GM19099 (cell line): ENCODE results near the gene FAM13B.

ENCODE experiments used
- POLR2A ChIP-seq: IDR thresholded peaks from 3 replicates; pipeline ENCODE4 v1.6.1; 2011; ENCODE audit warnings: low read depth; ENCODE audit not compliant: insufficient read length; ENCODE audit errors: extremely low read depth

FAM13B gene

GRCh38 chr5:137935694-137936093 is 97.2 kb downstream of the FAM13B start:
- TF ChIP-seq POLR2A = no peak

GRCh38 chr5:137935190-137935589 is 97.7 kb downstream of the FAM13B start:
- no peak for TF ChIP-seq POLR2A

GRCh38 chr5:137933491-137933911 is 99.4 kb downstream of the FAM13B start:
- no peak for TF ChIP-seq POLR2A

- TF ChIP-seq POLR2A = no peak
Measured at GRCh38 chr5:137932800-137933199, 100.1 kb downstream of the FAM13B start.

GRCh38 chr5:137923856-137924255 is 109.0 kb downstream of the FAM13B start:
- no peak for TF ChIP-seq POLR2A

GRCh38 chr5:137921931-137922330 is 110.9 kb downstream of the FAM13B start:
- no peak for TF ChIP-seq POLR2A

GRCh38 chr5:137916923-137917322 is 116.0 kb downstream of the FAM13B start:
- no peak for TF ChIP-seq POLR2A

GRCh38 chr5:137914758-137915157 is 118.1 kb downstream of the FAM13B start:
- no peak for TF ChIP-seq POLR2A

DNA sequence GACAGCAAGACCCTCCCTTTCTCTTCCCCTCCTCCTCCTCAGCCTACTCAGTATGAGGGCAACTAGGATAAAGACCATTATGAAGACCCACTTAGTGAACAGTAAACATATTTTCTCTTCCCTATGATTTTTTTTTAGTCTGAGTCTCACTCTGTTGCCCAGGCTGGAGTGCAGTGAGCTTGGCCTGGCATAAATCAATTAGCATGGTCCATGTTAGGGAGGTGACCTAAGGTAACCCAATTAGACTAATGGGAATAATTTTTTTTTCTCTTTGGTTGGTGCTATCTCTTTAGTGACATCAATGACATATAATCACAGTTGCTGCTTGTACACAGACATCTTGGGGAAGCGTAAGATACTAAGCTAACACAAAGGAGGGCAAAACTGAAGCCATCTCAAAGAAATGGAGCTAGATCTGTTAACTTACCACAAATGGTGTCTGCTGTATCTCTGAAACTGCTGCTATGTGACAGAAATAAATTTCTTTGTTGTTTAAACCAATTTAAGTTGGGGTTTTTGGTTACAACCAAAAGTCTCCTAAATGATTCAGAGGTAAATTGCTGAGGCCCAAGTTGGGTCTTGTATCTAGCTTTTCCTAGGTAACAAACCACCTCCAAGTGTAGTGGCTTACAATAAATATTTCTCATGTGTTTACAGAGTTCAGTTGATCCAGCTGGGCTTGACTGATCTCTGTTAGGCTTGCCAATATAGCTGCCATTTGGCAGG is 130.3 kb downstream of the FAM13B start:
- TF ChIP-seq POLR2A = no peak

DNA sequence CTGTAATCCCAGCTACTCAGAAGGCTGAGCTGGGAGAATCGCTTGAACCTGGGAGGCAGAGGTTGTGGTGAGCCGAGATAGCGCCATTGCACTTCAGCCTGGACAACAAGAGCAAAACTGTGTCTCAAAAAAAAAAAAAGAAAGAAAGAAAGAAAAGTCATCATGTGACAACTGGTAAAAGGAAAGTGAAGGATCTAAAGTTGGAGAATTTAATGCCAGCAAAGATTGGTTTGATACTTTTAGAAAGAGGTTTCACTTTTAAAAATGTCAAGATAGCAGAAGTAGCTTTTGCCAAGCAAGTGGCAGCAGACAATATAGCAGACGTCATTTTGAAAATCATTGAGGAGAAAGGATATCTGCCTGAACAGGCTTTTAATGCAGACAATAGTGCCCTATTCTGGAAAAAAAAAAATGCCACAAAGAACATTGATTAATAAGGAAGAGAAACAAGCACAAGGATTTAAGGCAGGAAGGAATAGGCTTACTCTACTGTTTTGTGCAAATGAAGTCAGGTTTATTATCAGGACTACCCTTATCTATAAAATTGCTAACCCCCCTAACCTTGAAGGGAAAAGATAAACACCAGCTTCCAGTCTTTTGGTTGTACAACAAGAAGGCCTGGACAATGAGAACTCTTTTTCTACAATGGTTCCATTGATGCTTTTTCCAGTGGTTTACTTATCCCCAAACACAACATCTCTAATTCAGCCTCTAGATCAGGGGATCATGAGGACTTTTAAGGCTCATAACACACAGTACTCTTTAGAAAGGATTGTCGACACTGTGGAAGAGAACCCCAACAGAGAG is 131.7 kb downstream of the FAM13B start:
- no peak for TF ChIP-seq POLR2A

DNA sequence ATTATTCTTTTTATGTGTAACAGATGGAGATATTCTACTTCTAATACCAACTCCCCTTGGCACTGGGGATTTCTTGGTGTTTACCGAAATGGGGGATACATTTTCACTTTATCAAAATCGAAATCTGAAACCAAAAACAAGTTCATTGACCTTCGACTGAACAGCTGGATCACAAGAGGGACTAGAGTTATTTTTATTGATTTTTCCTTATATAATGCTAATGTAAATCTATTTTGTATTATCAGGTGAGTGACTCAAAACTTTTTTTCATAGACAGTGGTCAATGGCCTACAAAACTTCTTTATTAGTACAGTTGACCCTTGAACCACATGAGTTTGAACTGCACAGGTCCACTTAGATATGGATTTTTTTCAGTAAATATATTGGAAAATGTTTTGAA is 133.4 kb downstream of the FAM13B start:
- TF ChIP-seq POLR2A = no peak

GRCh38 chr5:137896560-137896959 is 136.3 kb downstream of the FAM13B start:
- TF ChIP-seq POLR2A = no peak

DNA sequence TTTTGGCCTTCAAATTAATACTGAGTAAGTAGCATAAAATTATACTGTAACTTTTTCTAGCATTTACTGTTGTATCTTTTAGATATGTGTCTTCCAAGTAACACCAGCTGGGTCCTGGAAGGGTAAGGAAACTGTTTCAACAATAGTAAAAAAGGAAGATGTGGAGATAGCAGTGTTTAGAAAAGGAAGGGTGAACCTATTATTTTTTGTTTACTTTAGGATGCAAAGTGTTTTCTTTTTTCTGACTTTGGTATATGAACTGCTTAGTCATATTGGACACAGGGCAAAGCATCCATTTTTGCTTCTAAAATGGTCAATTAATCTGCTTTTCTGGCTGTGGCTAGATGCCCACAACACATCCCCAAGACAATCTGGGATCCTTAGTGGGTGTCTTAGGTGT is 138.3 kb downstream of the FAM13B start:
- TF ChIP-seq POLR2A = no peak

- TF ChIP-seq POLR2A = no peak
Measured at GRCh38 chr5:137891849-137892248, 141.0 kb downstream of the FAM13B start.

GRCh38 chr5:137890845-137891244 is 142.0 kb downstream of the FAM13B start:
- no peak for TF ChIP-seq POLR2A
